Thoracic aorta (tissue), 2 donors: ENCODE results near the gene EP300. TPM values are rescaled to one million over a fixed set of nuclear protein-coding genes. Genes with fewer than 3 reads are reported as not detected.
"Not testable (repeated sequence)": the region's sequence is repeated elsewhere in the genome, so short reads cannot be mapped to it uniquely, and the experiment has no call there.

Source experiments
- ATAC-seq: fragments of 150-250 bp; one replicate; pipeline ENCODE4 v1.8.0; 2017; ENCODE audit warnings: low read depth; ENCODE audit not compliant: insufficient number of reproducible peaks, low FRiP score
- DNase-seq: peaks from one replicate; pipeline ENCODE4 v3.0.0-alpha.2; 2020; ENCODE audit warnings: low spot score
- H3K27ac ChIP-seq, 2 donors: fragments of 200-600 bp; sonication (generic); 1 replicate in 1 of 2; 2 replicates in 1 of 2; pipeline ENCODE4 v1.5.1; 2016; ENCODE audit warnings: mild to moderate bottlenecking in 2 of 2, moderate library complexity in 2 of 2
- H3K27me3 ChIP-seq: fragments of 200-600 bp; sonication (generic); replicated peaks from 2 replicates; pipeline ENCODE4 v1.6.0; 2016; ENCODE audit warnings: mild to moderate bottlenecking; ENCODE audit not compliant: insufficient read depth
- H3K36me3 ChIP-seq: fragments of 200-600 bp; sonication (generic); one replicate; pipeline ENCODE4 v1.5.1; 2016
- H3K4me1 ChIP-seq, 2 donors: fragments of 200-600 bp; sonication (generic); 1 replicate in 1 of 2; 2 replicates in 1 of 2; pipeline versions ENCODE4 v1.5.1 to v1.6.0; 2016; ENCODE audit warnings: low read depth in 2 of 2, mild to moderate bottlenecking in 1 of 2; ENCODE audit not compliant: control insufficient read depth in 1 of 2
- H3K4me3 ChIP-seq: fragments of 200-600 bp; sonication (generic); 2 replicates; pipeline ENCODE4 v1.5.1; 2016; ENCODE audit warnings: mild to moderate bottlenecking
- H3K9me3 ChIP-seq: fragments of 200-600 bp; sonication (generic); 2 replicates; pipeline ENCODE4 v1.5.1; 2016
- CTCF ChIP-seq: fragments of 200-600 bp; sonication (generic); IDR thresholded peaks from one replicate; pipeline ENCODE4 v1.5.1; 2019; ENCODE audit warnings: antibody characterized with exemption
- total RNA-seq, 2 donors: library from RNA; depleted of rRNA; stranded (reverse); fragments of >200 nt; gene quantifications; one replicate each; pipeline versions ENCODE4 v1.1.0 to v1.2.3, GENCODE V29; 2016

The EP300 gene
- 100 to 1,000 TPM in 1 of 2 donors, 10 to 100 TPM in 1; 59.0 to 114 TPM for total RNA-seq

GRCh38 chr22:41092023-41092817, at the start of gene EP300:
TSS of gene EP300 (plus strand) at chr22:41092592. CDS start at chr22:41093005, 413 bp downstream.
- TF ChIP-seq CTCF: peak; percentile 30
- peaks cover 26 to 39% of the 10 kb centered on the region in 2 donors for H3K4me1 ChIP-seq

GRCh38 chr22:41043722-41044121, 48.7 kb upstream of the EP300 start:
- no peak for ATAC-seq

More at GRCh38 chr22:41092023-41092817, at the start of gene EP300:
- ATAC-seq (peak; percentile 12), DNase-seq (peak; percentile 54)
- Histone ChIP-seq H3K4me3 (peak within 1 kb of the TSS; percentile 86), H3K9me3 (no peaks in the 10 kb centered on the region), H3K27ac (peak within 1 kb of the TSS; percentile 99 to 100), H3K27me3 (no peaks in the 10 kb centered on the region), H3K36me3 (no peaks in the 10 kb centered on the region)

GRCh38 chr22:41045575-41045974, 46.8 kb upstream of the EP300 start:
- not testable (repeated sequence) for H3K27me3 ChIP-seq, H3K36me3 ChIP-seq, DNase-seq, H3K4me1 ChIP-seq, H3K9me3 ChIP-seq, H3K4me3 ChIP-seq, H3K27ac ChIP-seq, ATAC-seq

More at GRCh38 chr22:41043722-41044121, 48.7 kb upstream of the EP300 start:
- peaks cover 0 to 6% of the 10 kb centered on the region in 2 donors for H3K4me1 ChIP-seq
- no peak overlapping the region for H3K4me3 ChIP-seq
- no peak for TF ChIP-seq CTCF
- no peaks in the 10 kb centered on the region for H3K36me3 ChIP-seq
- H3K27me3 ChIP-seq: no peaks in the 10 kb centered on the region
- no peak overlapping the region for H3K27ac ChIP-seq
- DNase-seq: no peak
- H3K9me3 ChIP-seq: no peaks in the 10 kb centered on the region

GRCh38 chr22:41047801-41048211, 44.6 kb upstream of the EP300 start:
- no peak overlapping the region for H3K4me3 ChIP-seq
- TF ChIP-seq CTCF: no peak
- H3K27me3 ChIP-seq: no peaks in the 10 kb centered on the region
- no peak for ATAC-seq
- H3K27ac ChIP-seq: no peak overlapping the region
- H3K36me3 ChIP-seq: no peaks in the 10 kb centered on the region
- H3K4me1 ChIP-seq: peaks cover 0 to 7% of the 10 kb centered on the region in 2 donors
- DNase-seq: no peak
- no peaks in the 10 kb centered on the region for H3K9me3 ChIP-seq

GRCh38 chr22:41048345-41048744, 44.0 kb upstream of the EP300 start:
- DNase-seq, H3K27ac ChIP-seq, H3K9me3 ChIP-seq, H3K27me3 ChIP-seq, H3K36me3 ChIP-seq, ATAC-seq, H3K4me1 ChIP-seq: not testable (repeated sequence)
- H3K4me3 ChIP-seq: peak overlapping the region; percentile 67

GRCh38 chr22:41048791-41049717, 43.3 kb upstream of the EP300 start:
- Histone ChIP-seq H3K4me1 (peaks cover 0 to 7% of the 10 kb centered on the region in 2 donors), H3K4me3 (peak overlapping the region; percentile 67), H3K27ac (peak overlapping the region in 1 of 2 donors; percentile 15), H3K9me3 (no peaks in the 10 kb centered on the region), H3K27me3 (no peaks in the 10 kb centered on the region), H3K36me3 (no peaks in the 10 kb centered on the region)
- ATAC-seq: no peak
- TF ChIP-seq CTCF: no peak
- peak; percentile 19 for DNase-seq

GRCh38 chr22:41049795-41050194, 42.6 kb upstream of the EP300 start:
- not testable (repeated sequence) for H3K27ac ChIP-seq, H3K4me1 ChIP-seq, H3K36me3 ChIP-seq, H3K9me3 ChIP-seq, DNase-seq, H3K4me3 ChIP-seq, H3K27me3 ChIP-seq, ATAC-seq
